NCI-H226 (cell line): ENCODE measurements around the gene CAMKK2.

Source experiments
- DNase-seq: peaks from one replicate; pipeline ENCODE4 v3.0.0-alpha.2; 2015

CAMKK2 gene

GRCh38 chr12:121189619-121190155 is 106.8 kb downstream of the CAMKK2 start:
- no peak for DNase-seq

- no peak for DNase-seq
Measured at GRCh38 chr12:121189131-121189530, 107.4 kb downstream of the CAMKK2 start.

GRCh38 chr12:121188227-121188626 is 108.3 kb downstream of the CAMKK2 start:
- DNase-seq, result no peak
